HG03457 (cell line): ENCODE measurements around the gene PRR22.
A peak's percentile ranks its signal among the peaks of the same experiment; 100 is the strongest.

ENCODE experiments used
- ATAC-seq: cut with Tn5 transposase; IDR thresholded peaks from one replicate; pipeline ENCODE4 v1.9.1; 2021; ENCODE audit warnings: moderate number of reproducible peaks; ENCODE audit not compliant: unreplicated experiment

Gene PRR22

GRCh38 chr19:5784581-5785147 is at the start of gene PRR22:
PRR22 (minus strand) TSS chr19:5784746; CDS start chr19:5784660, 86 bp downstream.
- no peak for ATAC-seq

- ATAC-seq: no peak
Observed at GRCh38 chr19:5832527-5833216, 48.1 kb upstream of the PRR22 start.

GRCh38 chr19:5832061-5832460 is 47.5 kb upstream of the PRR22 start:
- ATAC-seq: no peak

GRCh38 chr19:5831159-5831558 is 46.6 kb upstream of the PRR22 start:
- ATAC-seq: no peak

GRCh38 chr19:5829567-5830310 is 45.2 kb upstream of the PRR22 start:
- no peak for ATAC-seq

GRCh38 chr19:5828661-5829566 is 44.4 kb upstream of the PRR22 start:
- ATAC-seq: no peak

GRCh38 chr19:5827891-5828660 is 43.5 kb upstream of the PRR22 start:
- ATAC-seq: peak; percentile 39

GRCh38 chr19:5827342-5827890 is 42.9 kb upstream of the PRR22 start:
- ATAC-seq: no peak

- no peak for ATAC-seq
Observed at GRCh38 chr19:5826531-5827341, 42.2 kb upstream of the PRR22 start.

GRCh38 chr19:5825178-5825577 is 40.6 kb upstream of the PRR22 start:
- ATAC-seq: no peak

GRCh38 chr19:5824751-5825150 is 40.2 kb upstream of the PRR22 start:
- no peak for ATAC-seq

- no peak for ATAC-seq
Observed at GRCh38 chr19:5823579-5824281, 39.2 kb upstream of the PRR22 start.

- ATAC-seq: no peak
Observed at GRCh38 chr19:5822181-5822844, 37.8 kb upstream of the PRR22 start.

- ATAC-seq: no peak
Observed at GRCh38 chr19:5821521-5822180, 37.1 kb upstream of the PRR22 start.

GRCh38 chr19:5820785-5821184 is 36.2 kb upstream of the PRR22 start:
- ATAC-seq: no peak

- no peak for ATAC-seq
Observed at GRCh38 chr19:5818594-5818993, 34.0 kb upstream of the PRR22 start.

GRCh38 chr19:5817218-5817617 is 32.7 kb upstream of the PRR22 start:
- ATAC-seq: no peak

GRCh38 chr19:5814852-5815246 is 30.3 kb upstream of the PRR22 start:
- no peak for ATAC-seq
